Measurements from ENCODE around the gene IRGQ. TPM values are rescaled to one million over a fixed set of nuclear protein-coding genes. Genes with fewer than 3 reads are reported as not detected.

The IRGQ gene
- total RNA-seq, 1 experiment from 2014 or later, result 38.1 TPM

GRCh38 chr19:43545276-43545675 is 50.7 kb downstream of the IRGQ start:
- Mint-ChIP-seq H3K27me3 (ENCODE audit: low read depth) (no peaks in the 10 kb centered on the region), H3K27ac (no peak overlapping the region), H3K9me3 (0 out of 2 replicates have a peak, but pooled peaks cover 2% of the 10 kb centered on the region), H3K36me3 (peaks cover 49% of the 10 kb centered on the region), H3K4me1 (no peaks in the 10 kb centered on the region), H3K4me3 (no peak overlapping the region)
- TF ChIP-seq ZBTB43 (CRISPR knock-in tag; IDR thresholded peaks at IDR 0.05), result no peak
- TF ChIP-seq USF2 (CRISPR knock-in tag; IDR thresholded peaks at IDR 0.05), result no peak
- no peak for TF ChIP-seq ZNF121 (CRISPR knock-in tag; IDR thresholded peaks at IDR 0.05)
- TF ChIP-seq FOXP4 (CRISPR knock-in tag; IDR thresholded peaks at IDR 0.05), result no peak
- no peak for TF ChIP-seq STAT6 (CRISPR knock-in tag; conservative IDR thresholded peaks at IDR 0.05; ENCODE audit: low read depth)
- no peak for ATAC-seq
- CTCF ChIA-PET, result interaction anchor here (1.8 to 2.2 kb wide), 2 partner anchors 9 to 10 kb away, joined by 7 to 9 read pairs; no protein-coding TSS in a partner anchor
- POLR2A ChIA-PET, result no interaction called here
- DNase-seq (ENCODE audit: low spot score), result no peak

- no peaks in the 10 kb centered on the region for H3K27me3 Mint-ChIP-seq (ENCODE audit: low read depth)
- CTCF ChIA-PET, result no interaction called here
- H3K9me3 Mint-ChIP-seq, result peaks cover 9% of the 10 kb centered on the region
- ATAC-seq, result no peak
- POLR2A ChIA-PET, result no interaction called here
- H3K4me3 Mint-ChIP-seq, result no peak overlapping the region
- no peak for DNase-seq (ENCODE audit: low spot score)
- TF ChIP-seq ESRRA (CRISPR knock-in tag; IDR thresholded peaks at IDR 0.05; ENCODE audit: borderline replicate concordance) (no peak), NFYB (CRISPR knock-in tag; conservative IDR thresholded peaks at IDR 0.05; ENCODE audit: low read depth) (no peak), E2F1 (CRISPR knock-in tag; IDR thresholded peaks at IDR 0.05) (no peak), ATF3 (CRISPR knock-in tag; conservative IDR thresholded peaks at IDR 0.05) (no peak)
- H3K36me3 Mint-ChIP-seq, result peaks cover 57% of the 10 kb centered on the region
- no peak overlapping the region for H3K27ac Mint-ChIP-seq
- H3K4me1 Mint-ChIP-seq, result no peaks in the 10 kb centered on the region
Observed at GRCh38 chr19:43544077-43544476, 51.9 kb downstream of the IRGQ start.

- CTCF ChIA-PET, result interaction anchor here (1.3 kb wide), 1 partner anchor 13 kb away, joined by 4 read pairs; no protein-coding TSS in a partner anchor
- H3K4me3 Mint-ChIP-seq, result no peak overlapping the region
- H3K36me3 Mint-ChIP-seq, result peaks cover 63% of the 10 kb centered on the region
- ATAC-seq, result no peak
- DNase-seq (ENCODE audit: low spot score), result no peak
- H3K4me1 Mint-ChIP-seq, result no peaks in the 10 kb centered on the region
- H3K27ac Mint-ChIP-seq, result no peak overlapping the region
- H3K9me3 Mint-ChIP-seq, result peaks cover 18% of the 10 kb centered on the region
- POLR2A ChIA-PET, result no interaction called here
- TF ChIP-seq ZNF416 (CRISPR knock-in tag; IDR thresholded peaks at IDR 0.05) (no peak), ZNF121 (CRISPR knock-in tag; IDR thresholded peaks at IDR 0.05) (0 out of 2 replicates have a peak, but pooled peaks have one; percentile 57), FOXK1 (CRISPR knock-in tag; IDR thresholded peaks at IDR 0.05) (no peak)
- no peaks in the 10 kb centered on the region for H3K27me3 Mint-ChIP-seq (ENCODE audit: low read depth)
Observed at GRCh38 chr19:43541920-43542650, 53.8 kb downstream of the IRGQ start.

Measured in WTC11 (cell line).